K562 (cell line): ENCODE data around the gene METTL23. TPM values are rescaled to one million over a fixed set of nuclear protein-coding genes. Genes with fewer than 3 reads are reported as not detected.

Experiments used
- polyA plus RNA-seq, 8 experiments: library from polyadenylated mRNA; depleted of rRNA in 4 of 8; stranded (reverse) in 5 of 8; unstranded in 3 of 8; fragments of >200 nt; fragmentation: Nextera tagmentation in 2 of 8; fragmentation: Illumina TruSeq in 1 of 8; extraction: Ambion mirVana in 2 of 8; extraction: Trizol in 1 of 8; gene quantifications; 2 replicates each; pipeline versions ENCODE4 v1.2.1 to v1.2.3, GENCODE V29; 2011 to 2014; ENCODE audit warnings: inconsistent platforms in 1 of 8, missing spikeins in 1 of 8
- total RNA-seq, 7 experiments: library from RNA; depleted of rRNA in 6 of 7; stranded (reverse); fragments of >200 nt in 6 of 7; fragmentation: Illumina TruSeq in 2 of 7; extraction: Trizol in 2 of 7; gene quantifications; 2 replicates each; pipeline versions ENCODE4 v1.2.1 to v1.2.3, GENCODE V29; 2011 to 2021; ENCODE audit warnings: low replicate concordance in 1 of 7
- TF ChIP-seq, protein P1 (sequence below): fragments of 200-800 bp; sonication (Bioruptor generic); IDR thresholded peaks from 2 replicates; pipeline ENCODE4 v1.6.1; 2016; ENCODE audit warnings: missing genetic modification characterization, missing compliant biosample characterization

METTL23 gene
- total and polyA plus RNA-seq, 9 of the 15 experiments (the other 6 are each of a cell fraction or from before 2014, with no cell fraction given), result 29.4 to 67.3 (median 41.6) TPM

DNA sequence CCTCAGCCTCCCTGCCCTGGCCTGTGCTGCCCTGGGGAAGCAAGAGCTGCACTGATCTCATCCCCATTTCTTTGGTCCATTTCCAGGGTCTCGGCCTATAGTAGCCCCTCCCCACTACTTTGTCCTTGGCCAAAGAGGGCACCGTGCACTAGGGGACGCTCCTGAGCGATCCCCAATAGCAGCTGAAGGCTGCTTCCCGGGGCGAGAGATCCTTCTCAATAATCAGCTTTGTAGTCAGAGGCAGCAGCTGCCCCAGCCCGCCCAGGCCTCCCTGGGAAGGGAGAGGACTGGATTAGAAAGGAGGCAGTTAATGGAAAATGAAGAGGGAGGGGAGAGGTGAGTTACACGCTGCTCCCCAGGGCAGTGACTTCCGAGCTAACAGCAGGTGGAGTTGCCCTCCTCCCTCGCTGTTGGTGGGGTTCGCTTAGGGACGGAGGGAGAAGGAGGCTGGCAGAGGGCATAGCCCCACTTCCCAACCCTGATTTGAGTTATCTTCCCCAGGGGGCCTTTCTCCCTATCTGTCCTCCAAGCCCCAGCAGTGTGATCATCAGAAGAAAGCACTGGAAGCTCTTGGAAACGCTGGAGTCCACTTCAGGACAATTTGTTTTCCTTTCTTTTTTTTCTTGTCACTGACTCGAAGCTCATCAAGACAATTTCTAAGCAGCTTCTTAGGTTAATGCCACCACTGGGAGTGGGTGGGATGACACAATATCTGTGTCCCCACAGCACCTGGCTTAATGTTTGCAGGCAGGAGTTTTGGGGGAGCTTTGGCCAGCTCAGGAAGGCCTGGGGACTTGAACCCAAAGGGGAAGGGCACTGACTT lies 18.4 kb upstream of the METTL23 start (continued):
- TF ChIP-seq, protein P1, sequence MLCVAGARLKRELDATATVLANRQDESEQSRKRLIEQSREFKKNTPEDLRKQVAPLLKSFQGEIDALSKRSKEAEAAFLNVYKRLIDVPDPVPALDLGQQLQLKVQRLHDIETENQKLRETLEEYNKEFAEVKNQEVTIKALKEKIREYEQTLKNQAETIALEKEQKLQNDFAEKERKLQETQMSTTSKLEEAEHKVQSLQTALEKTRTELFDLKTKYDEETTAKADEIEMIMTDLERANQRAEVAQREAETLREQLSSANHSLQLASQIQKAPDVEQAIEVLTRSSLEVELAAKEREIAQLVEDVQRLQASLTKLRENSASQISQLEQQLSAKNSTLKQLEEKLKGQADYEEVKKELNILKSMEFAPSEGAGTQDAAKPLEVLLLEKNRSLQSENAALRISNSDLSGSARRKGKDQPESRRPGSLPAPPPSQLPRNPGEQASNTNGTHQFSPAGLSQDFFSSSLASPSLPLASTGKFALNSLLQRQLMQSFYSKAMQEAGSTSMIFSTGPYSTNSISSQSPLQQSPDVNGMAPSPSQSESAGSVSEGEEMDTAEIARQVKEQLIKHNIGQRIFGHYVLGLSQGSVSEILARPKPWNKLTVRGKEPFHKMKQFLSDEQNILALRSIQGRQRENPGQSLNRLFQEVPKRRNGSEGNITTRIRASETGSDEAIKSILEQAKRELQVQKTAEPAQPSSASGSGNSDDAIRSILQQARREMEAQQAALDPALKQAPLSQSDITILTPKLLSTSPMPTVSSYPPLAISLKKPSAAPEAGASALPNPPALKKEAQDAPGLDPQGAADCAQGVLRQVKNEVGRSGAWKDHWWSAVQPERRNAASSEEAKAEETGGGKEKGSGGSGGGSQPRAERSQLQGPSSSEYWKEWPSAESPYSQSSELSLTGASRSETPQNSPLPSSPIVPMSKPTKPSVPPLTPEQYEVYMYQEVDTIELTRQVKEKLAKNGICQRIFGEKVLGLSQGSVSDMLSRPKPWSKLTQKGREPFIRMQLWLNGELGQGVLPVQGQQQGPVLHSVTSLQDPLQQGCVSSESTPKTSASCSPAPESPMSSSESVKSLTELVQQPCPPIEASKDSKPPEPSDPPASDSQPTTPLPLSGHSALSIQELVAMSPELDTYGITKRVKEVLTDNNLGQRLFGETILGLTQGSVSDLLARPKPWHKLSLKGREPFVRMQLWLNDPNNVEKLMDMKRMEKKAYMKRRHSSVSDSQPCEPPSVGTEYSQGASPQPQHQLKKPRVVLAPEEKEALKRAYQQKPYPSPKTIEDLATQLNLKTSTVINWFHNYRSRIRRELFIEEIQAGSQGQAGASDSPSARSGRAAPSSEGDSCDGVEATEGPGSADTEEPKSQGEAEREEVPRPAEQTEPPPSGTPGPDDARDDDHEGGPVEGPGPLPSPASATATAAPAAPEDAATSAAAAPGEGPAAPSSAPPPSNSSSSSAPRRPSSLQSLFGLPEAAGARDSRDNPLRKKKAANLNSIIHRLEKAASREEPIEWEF (CRISPR knock-in tag), result no peak
